OCI-LY3 (cell line): ENCODE results near the gene GFOD1.

ENCODE experiments used
- CTCF ChIP-seq: fragments of 200-600, 300-600 bp; sonication (generic); IDR thresholded peaks from 2 replicates; pipeline ENCODE4 v1.5.1; 2014; ENCODE audit warnings: antibody characterized with exemption, low read length, low read depth
- EZH2phosphoT487 ChIP-seq: fragments of 200-600 bp; shearing (Covaris generic); IDR thresholded peaks from 2 replicates; pipeline ENCODE4 v1.6.1; 2018; ENCODE audit warnings: antibody characterized with exemption, mixed run types, low read depth

- TF ChIP-seq CTCF: 0 out of 2 replicates have a peak, but pooled peaks have one; percentile 13
- no peak for TF ChIP-seq EZH2phosphoT487
These were observed 32.8 kb downstream of the GFOD1 start for GRCh38 chr6:13454286-13455221.
